ENCODE results near the gene NUDT8. TPM values are rescaled to one million over a fixed set of nuclear protein-coding genes. Genes with fewer than 3 reads are reported as not detected.
A peak's percentile ranks its signal among the peaks of the same experiment; 100 is the strongest.
"Not testable (repeated sequence)": the region's sequence is repeated elsewhere in the genome, so short reads cannot be mapped to it uniquely, and the experiment has no call there.

NUDT8 gene
- polyA plus RNA-seq, 5 donors = 3.1 to 8.1 (median 3.4) TPM

DNA sequence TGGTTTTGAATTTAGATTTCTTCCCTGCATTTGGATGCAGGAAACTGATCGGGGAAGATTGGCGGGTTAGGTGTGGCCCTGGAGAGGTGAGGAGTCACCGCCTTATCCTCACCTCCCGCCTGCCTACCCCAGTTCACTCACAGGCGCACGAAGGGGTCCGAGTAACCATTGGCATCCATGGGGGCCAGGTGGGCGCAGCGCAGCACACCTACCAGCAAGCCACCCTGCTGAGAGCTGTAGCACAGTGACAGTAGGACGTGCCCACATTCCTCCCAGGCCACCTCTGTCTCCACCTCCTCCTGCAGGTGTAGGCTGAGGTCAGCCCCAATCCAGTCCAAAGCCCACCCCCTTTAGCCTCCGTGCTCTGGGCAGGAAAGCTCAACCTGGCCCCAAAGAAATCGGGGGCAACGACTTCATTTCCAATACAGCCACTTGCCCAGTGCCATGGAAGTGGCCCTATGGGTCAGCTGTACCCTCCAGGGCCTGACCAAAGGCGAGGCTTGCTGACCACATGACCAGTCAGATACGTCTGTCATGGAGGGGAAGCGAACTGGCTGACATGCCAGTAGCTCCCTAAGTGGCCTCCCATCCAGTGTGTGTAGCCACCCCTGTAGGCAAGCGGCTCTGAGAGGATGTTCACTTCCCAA is 16.3 kb downstream of the NUDT8 start:
- DNase-seq = no peak

DNA sequence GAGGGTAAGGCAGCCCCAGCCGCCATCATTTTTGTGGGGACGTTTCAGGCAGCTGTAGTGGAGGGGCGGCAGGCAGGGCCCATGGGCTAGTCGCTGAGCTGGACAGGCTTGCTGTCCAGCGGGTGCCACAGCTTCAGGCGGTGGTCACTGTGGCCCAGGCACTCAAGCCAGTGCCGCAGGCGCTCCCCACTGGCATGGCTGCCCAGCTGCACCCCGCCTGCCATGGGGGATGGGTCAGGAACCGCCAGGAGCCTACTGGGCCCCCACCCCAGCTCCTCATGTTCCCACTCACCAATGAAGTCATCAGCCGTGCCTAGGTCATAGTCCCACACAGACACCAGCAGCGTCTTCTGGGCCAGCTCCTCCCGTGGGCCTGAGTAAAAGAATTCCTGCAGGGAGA is 17.0 kb downstream of the NUDT8 start:
- DNase-seq = no peak

DNA sequence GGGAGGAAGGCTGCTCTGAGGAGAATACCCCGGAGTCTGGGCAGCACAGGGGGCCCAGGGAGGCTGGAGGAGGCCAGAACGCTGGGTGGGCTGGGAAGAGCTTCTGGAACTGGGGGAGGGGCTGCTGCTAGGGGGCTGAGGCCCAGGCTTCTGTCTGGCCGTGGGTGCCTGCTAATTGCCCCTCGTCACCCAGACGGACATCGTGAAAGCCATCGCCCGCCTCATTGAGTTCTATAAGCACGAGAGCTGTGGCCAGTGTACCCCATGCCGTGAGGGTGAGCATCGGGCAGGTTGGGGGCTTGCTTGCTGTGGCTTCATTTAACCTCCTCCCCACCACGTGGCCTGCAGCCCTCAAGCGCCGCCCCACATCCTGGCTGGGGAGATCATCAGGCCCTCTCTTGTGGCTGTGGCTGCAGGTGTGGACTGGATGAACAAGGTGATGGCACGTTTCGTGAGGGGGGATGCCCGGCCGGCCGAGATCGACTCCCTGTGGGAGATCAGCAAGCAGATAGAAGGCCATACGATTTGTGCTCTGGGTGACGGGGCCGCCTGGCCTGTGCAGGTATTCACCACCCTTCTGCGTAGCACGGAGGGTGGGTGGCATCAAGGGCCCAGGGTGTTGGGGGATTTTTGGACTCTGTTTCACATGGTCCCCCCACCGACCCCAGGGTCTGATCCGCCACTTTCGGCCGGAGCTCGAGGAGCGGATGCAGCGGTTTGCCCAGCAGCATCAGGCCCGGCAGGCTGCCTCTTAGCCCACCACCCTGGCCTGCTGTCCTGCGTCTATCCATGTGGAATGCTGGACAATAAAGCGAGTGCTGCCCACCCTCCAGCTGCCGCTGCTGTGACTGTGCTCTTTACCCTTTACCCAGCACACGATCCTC is 17.8 kb downstream of the NUDT8 start:
- DNase-seq = no peak

DNA sequence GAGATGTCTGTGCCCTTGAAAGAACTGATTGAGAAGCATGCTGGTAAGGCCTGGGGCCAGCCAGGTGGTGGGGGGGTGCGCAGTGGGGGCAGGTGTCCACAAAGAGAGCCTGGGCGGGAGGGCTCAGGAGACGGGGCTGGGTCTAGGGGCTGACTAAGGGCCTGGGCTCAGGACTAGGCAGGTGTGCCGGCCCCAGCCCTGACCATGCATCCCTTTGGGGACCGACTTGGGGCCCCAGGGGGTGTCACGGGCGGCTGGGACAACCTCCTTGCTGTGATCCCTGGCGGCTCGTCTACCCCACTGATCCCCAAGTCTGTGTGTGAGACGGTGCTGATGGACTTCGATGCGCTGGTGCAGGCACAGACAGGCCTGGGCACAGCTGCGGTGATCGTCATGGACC is 18.6 kb downstream of the NUDT8 start:
- DNase-seq = no peak

DNA sequence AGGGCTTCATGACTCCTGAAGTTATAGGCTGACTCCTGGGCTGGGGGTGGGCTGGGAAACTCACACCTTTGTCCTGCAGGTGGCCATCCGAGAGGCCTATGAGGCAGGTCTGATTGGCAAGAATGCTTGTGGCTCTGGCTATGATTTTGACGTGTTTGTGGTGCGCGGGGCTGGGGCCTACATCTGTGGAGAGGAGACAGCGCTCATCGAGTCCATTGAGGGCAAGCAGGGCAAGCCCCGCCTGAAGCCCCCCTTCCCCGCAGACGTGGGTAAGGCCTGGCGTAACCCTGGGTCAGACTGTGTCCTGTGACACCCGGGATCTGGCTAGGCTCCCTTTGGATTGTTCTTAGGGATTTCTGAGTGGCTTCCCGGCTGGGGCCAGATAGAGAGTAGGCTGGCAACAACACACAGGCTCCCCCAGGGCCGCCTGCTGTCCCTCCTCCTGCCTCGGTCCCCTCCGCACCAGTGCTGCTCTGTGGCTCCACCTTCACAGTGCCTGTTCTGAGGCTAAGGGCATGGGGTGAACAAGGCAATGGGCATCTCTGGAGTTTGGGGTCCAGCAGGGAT is 19.4 kb downstream of the NUDT8 start:
- DNase-seq = no peak

DNA sequence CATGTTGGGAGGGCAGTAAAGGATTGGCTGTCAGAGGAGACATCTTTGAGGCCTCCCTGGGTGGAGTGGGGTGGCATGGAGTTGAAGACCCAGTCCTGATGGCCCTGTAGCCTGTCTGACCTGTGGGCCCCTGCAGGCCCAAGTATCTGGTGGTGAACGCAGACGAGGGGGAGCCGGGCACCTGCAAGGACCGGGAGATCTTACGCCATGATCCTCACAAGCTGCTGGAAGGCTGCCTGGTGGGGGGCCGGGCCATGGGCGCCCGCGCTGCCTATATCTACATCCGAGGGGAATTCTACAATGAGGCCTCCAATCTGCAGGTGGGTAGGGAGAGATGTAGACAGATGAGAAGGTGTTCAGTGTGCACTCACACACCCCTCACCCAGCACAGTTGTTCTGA is 20.4 kb downstream of the NUDT8 start:
- no peak for DNase-seq

DNA sequence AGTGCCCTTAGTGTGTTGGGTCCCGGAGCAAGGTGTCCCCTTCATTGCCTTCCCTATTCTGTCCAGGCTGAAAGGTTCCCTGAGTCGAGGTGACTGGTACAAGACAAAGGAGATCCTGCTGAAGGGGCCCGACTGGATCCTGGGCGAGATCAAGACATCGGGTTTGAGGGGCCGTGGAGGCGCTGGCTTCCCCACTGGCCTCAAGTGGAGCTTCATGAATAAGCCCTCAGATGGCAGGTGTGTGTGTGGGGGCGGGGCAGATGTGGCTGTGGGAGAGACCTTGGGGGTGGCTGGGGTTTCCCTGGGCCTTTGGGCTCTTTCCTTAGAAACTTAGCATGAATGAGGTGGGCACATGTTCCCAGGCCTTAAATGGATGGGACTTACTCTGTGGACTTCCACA is 21.3 kb downstream of the NUDT8 start:
- DNase-seq = no peak

DNA sequence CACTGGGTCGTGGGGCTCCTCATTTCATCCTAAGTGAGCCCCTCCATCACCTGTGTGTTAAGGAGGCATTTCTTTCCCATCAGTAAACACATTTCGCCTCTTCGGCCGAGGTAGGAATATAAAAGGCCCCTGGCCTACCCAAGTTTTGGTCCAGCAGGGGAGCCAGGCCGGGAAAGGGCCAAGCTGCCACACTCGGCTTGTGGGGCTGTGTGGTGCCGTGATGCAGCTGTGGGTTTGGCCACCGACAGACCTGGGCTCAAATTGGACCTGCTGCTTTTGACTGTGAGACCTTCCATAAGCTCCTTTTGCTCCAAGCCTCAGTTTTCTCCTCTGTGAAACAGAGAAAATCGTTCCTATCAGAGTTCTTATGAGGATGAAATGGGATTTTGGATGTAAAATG is 22.2 kb downstream of the NUDT8 start:
- DNase-seq = no peak

DNA sequence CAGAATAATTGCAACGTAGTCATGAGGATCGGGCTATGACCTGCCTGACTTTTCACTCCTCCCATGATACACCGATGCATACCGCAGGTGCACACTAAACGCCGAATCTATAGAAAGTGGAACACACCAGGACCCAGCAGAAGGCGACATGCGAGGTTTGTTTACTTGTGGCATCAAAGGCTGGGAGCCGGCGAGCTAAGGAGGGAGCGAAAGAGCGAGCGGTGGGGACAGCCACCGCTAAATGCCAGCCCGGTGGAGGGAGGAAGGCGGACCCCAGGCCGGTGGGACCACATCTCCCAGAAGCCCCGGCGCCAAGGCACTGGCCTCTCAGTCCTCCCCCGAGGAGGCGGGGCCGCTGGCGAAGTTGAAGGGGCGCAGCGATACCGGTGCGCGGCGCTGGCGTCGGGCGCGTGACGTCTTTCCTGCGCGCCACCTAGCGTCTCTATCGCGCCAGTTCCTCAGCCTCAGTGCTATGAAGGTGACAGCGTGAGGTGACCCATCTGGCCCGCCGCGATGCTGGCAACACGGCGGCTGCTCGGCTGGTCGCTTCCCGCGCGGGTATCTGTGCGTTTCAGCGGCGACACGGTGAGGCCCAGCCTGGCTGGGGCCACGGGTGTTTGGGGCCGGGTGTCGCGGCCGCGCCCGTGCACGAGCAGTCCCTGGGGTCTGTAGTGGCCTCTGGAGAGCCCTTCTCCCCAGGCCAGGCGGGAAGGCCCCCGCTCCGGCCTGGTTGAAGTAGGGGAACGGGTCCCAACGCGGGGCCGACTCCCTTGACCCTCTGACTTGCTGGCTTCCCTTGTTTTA is 23.0 kb downstream of the NUDT8 start, which contains the start of gene NDUFV1:
NDUFV1 (plus strand) TSS at position 445 of the 804 bp plus-strand sequence; CDS start at position 514, 69 bp downstream.
- DNase-seq = peak; percentile 95 to 97

DNA sequence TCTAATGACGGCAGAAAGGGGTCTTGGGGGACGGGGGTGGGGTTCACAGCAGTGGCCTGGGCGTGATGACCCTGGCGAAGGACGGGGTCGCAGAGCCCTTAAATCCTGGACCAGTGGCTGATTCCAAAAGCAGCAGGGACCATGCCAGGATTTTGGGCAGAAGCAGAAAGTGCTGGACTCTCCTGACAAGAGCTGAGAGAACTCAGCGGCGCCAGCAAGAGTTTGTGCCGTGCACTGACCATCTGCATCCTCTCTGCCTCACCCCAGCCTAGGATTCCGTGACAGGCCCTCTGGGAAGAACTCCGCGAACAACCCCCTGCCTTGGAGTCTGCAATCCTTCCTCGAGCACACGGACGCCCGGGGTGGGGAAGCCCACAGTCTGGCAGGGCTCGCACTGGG is 23.6 kb downstream of the NUDT8 start:
- peak; percentile 58 to 65 for DNase-seq

DNA sequence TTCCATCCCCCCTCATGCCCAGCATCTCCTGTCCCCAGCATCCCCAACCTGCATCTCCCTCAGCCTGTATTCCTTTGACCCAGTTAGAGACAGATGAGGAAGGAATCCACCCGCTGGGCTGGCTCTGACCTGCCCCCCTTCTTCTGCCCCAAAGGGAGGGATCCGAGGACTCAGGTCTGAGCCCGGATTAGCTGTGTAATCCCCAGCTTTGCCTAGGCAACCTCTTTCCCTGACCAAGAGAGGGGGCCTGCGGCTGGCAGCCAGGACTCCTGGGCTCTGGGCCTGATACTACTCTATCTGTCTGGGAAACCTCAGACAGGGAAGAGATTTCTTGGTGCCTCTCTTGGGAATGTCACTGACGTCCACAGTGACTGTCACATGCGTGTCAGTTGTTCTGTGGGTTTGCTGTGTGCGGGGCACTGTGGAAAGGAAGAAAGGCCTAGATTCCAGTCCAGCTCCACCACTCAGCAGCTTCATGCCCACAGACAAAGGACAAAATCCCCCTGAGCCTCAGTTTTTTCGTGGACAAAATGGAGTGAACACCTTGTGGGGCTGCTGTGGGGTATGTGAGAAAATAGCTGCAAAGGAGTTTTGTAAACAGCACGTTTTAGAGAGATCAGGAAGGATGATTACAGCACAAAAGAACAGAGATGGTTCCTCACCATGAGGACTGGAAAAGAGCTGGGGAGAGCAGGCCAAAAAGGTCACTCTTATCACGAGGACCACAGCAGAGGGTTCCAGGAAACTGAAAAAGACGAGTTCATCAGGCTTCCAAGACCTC is 24.3 kb downstream of the NUDT8 start:
- DNase-seq = no peak

DNA sequence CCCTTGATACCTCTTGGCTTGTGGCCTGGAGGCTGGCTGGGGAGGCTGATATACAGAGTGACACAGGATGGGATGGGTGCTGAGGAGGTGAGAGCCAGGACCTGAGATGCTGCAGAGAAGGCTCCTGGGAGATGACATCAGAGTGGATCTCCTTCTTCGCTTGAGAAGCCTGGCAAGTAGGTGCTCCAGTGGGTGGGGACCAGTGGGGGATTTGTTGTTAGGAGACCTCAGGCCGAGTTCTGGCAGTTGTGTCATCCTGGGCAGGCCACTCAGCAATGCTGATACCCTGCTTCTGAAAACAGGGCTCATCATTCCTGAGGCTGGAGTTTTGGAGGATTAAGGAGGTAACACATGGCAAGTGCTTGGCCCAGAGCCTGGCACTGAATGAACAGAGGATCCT is 24.9 kb downstream of the NUDT8 start:
- DNase-seq = no peak

DNA sequence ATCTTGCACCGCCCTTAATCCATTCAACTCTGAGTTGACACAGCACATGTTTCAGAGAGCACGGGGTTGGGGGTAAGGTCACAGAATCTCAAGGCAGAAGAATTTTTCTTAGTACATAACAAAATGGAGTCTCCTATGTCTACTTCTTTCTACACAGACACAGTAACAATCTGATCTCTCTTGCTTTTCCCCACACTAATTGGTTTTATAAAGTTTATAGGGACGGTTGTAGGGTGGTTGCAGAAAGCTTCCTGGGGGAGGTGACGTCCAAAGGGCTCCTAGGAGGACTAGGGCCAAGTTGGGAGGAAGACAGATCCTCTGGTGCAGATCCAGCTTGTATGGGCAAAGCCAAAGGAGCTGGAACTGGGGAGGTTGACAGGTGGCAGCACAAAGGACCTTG is 25.6 kb downstream of the NUDT8 start:
- not testable (repeated sequence) for DNase-seq

DNA sequence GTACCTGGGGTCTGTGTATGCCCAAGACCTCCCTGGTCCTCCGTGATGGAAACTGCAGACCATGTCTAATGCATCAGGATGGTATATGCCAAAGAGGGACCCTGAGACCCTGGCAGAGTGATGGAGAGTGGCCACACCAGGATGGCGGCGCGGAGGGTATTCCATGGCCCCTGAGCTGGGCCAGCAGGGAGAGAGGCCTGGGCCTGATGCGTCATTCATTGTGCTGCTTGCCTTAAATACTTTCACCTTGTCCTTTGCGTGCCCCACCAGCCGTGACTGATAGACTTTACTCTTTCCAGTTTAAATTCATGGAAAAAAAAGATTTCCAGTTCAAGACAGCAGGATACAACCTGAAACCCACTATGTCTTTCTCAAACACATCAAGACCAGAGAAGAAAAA is 28.6 kb downstream of the NUDT8 start:
- DNase-seq = no peak

DNA sequence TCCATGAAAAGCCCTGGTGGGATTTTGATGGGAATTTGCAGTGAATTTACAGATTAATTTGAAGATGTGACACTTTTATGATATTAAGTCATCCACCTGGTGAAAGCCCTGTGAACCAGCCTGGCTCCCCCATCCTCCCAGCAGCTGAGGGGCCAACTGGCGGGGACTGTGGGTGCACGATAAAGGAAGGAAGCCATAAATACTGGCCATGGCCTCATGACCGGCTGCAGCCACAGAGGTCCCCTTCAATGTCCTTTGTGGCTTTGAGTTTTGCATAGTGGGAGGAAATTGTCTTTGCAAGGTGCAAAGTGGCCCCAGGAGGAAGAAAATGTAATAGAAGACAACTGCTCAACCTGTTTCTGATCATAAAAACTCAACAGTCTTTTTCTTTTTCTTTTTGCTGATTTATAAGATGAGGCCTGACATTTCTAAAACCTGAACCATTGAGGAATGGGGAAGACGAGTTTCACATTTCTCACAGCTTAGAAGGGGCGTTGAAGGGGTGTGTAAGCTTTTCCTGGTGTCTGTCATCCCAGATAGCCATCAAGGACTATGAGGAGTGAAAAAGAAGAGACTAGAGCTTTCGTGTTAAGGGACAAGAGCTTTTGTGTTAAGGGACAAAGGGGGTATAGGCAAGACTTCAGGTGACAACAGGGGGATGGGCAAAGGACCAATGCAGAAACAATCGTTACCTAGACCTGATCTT is 29.3 kb downstream of the NUDT8 start:
- DNase-seq = no peak

DNA sequence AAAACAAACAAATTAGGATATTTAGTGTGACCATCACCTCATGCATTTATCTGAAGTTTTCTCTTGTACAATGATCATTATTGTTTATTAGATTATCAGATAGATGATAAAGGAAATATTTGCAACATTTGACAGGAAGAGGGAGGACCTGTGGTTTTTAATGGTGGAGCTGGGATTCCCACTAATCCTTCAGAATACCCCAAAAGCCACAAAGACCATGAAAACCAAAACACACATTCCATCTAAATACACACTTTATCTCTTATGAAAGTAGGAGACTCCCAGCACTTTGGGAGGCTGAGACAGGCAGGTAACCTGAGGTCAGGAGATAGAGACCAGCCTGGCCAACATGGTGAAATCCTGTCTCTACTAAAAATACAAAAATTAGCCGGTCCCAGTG is 30.6 kb downstream of the NUDT8 start:
- DNase-seq = no peak

DNA sequence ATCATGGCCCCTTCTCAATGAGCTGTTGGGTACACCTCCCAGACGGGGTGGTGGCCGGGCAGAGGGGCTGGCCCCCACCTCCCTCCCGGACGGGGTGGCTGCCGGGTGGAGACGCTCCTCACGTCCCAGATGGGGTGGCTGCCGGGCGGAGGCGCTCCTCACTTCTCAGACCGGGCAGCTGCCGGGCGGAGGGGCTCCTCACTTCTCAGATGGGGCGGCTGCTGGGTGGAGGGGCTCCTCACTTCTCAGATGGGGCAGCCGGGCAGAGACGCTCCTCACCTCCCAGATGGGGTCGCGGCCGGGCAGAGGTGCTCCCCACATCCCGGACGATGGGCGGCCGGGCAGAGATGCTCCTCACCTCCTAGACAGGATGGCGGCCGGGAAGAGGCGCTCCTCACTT is 31.8 kb downstream of the NUDT8 start:
- not testable (repeated sequence) for DNase-seq

DNA sequence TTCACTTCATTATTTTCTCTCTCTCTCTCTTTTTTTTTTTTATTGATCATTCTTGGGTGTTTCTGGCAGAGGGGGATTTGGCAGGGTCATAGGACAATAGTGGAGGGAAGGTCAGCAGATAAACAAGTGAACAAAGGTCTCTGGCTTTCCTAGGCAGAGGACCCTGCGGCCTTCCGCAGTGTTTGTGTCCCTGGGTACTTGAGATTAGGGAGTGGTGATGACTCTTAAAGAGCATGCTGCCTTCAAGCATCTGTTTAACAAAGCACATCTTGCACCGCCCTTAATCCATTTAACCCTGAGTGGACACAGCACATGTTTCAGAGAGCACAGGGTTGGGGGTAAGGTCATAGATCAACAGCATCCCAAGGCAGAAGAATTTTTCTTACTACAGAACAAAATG is 32.3 kb downstream of the NUDT8 start:
- DNase-seq = not testable (repeated sequence)

DNA sequence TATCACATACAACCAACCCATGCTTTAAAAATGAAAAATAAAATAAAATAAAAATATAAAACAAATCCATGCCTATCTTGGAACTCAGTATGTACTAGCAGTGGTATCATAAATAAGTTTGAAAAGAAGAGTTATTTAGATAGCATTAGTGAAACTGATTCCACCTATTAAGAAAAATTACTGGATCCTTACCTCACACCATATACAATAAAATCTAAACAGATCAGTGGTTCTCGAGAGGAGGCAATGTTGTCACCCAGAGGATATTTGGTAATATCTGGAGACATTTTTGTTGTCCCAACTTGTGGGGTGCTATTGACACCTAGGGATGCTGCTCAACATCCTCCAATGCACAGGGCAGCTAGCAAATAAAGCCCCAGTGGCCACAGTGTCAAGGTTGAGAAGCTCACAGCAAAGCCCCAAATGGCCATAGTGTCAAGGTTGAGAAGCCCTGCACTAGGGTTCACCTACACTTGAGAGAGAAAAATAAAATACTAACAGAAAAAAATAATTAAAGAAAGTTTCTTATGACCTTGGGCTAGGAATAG is 32.9 kb downstream of the NUDT8 start:
- no peak for DNase-seq

DNA sequence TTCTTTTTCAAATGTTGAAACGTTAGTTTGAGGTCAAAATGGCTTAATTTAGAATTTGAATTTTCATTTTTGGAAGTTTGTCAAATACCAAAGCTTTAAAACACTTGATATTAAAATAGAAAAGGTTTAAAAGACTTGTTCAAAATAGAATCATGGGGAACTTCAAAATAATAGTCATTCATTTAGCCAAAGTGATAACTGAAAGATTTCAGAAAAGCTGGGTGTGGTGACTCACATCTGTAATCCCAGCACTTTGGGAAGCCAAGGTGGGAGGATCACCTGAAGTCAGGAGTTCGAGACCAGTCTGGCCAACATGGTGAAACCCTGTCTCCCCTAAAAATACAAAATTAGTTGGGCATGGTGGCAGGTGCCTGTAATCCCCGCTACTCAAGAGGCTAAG is 35.3 kb downstream of the NUDT8 start:
- no peak for DNase-seq

All from right lung (tissue), 5 donors.